GM12878 (cell line): ENCODE results near the gene NFKBIZ. TPM values are rescaled to one million over a fixed set of nuclear protein-coding genes. Genes with fewer than 3 reads are reported as not detected.

Experiments
- ATAC-seq: fragments of 200-7000 bp; cut with Tn5 transposase; 3 replicates; pipeline ENCODE4 v1.9.1; 2020; ENCODE audit warnings: mild to moderate bottlenecking, moderate library complexity
- BruUV-seq: library from RNA; stranded (reverse); fragments of 400-500 nt; replicated peaks from 2 replicates; lab custom pipeline; 2021; lab: Mats Ljungman, UMichigan
- CTCF ChIA-PET: fragments of 300-600 bp; sonication (Branson Sonifier 250); formaldehyde crosslinking; extraction: SDS; loops from one replicate; lab custom pipeline; 2021; ENCODE audit warnings: inconsistent platforms; lab: Yijun Ruan, JAX
- POLR2A ChIA-PET: fragments of 350-600 bp; formaldehyde crosslinking; extraction: SDS; loops from one replicate; lab custom pipeline; 2021; ENCODE audit warnings: inconsistent platforms; lab: Charles Lee
- RAD21 ChIA-PET: fragments of 300-600 bp; sonication (Branson Sonifier 250); formaldehyde crosslinking; loops from one replicate; lab custom pipeline; 2023; ENCODE audit warnings: antibody characterized with exemption; ENCODE audit not compliant: unreplicated experiment; lab: Charles Lee
- SMC1A ChIA-PET: fragments of 300-600 bp; sonication (Branson Sonifier 250); formaldehyde crosslinking; loops from one replicate; lab custom pipeline; 2023; ENCODE audit not compliant: unreplicated experiment, uncharacterized antibody; lab: Charles Lee
- DNase-seq: peaks from one replicate; pipeline ENCODE4 v3.0.0-alpha.2; 2011; ENCODE audit warnings: low read depth, low spot score
- FAIRE-seq: peaks from 3 replicates; lab custom pipeline; 2011; peaks lifted over from hg19 to GRCh38; lab: Jason Lieb, UNC
- H2AFZ ChIP-seq: 2 replicates; pipeline ENCODE4 v1.6.0; 2011; ENCODE audit warnings: low read depth, low read length, control low read depth; ENCODE audit not compliant: control insufficient read depth
- H3K27ac ChIP-seq: 2 replicates; pipeline ENCODE4 v1.5.1; 2011; ENCODE audit warnings: control low read depth; ENCODE audit not compliant: control insufficient read depth, insufficient read depth
- H3K27me3 ChIP-seq, 2 experiments: replicated peaks in 1 of 2; 2 replicates each; pipeline versions ENCODE4 v1.6.0 to v1.6.1; 2011; ENCODE audit warnings: low read length in 1 of 2; ENCODE audit not compliant: control insufficient read depth in 2 of 2, insufficient read depth in 2 of 2
- H3K36me3 ChIP-seq, 2 experiments: 2 replicates each; pipeline ENCODE4 v1.5.1; 2011; ENCODE audit warnings: low read length in 1 of 2; ENCODE audit not compliant: control insufficient read depth in 2 of 2, insufficient read depth in 2 of 2
- H3K4me1 ChIP-seq: 2 replicates; pipeline ENCODE4 v1.6.1; 2011; ENCODE audit warnings: mild to moderate bottlenecking, low read length, moderate library complexity, mixed read lengths; ENCODE audit not compliant: control insufficient read depth, insufficient read depth
- H3K4me2 ChIP-seq: 2 replicates; pipeline ENCODE4 v1.6.0; 2011; ENCODE audit warnings: control low read depth; ENCODE audit not compliant: control insufficient read depth, insufficient read depth
- H3K4me3 ChIP-seq: fragments of 200-600 bp; sonication (generic); 2 replicates; pipeline ENCODE4 v1.5.1; 2016
- H3K79me2 ChIP-seq: 2 replicates; pipeline ENCODE4 v1.6.0; 2011; ENCODE audit warnings: low read length; ENCODE audit not compliant: control insufficient read depth, insufficient read depth
- H3K9ac ChIP-seq: 2 replicates; pipeline ENCODE4 v1.8.0; 2011; ENCODE audit warnings: low read length, control low read depth, mixed read lengths; ENCODE audit not compliant: control insufficient read depth, insufficient read depth
- H3K9me3 ChIP-seq: replicated peaks from 3 replicates; pipeline ENCODE4 v1.5.1; 2011; ENCODE audit warnings: mild to moderate bottlenecking, low read length; ENCODE audit not compliant: control insufficient read depth, insufficient read depth
- H4K20me1 ChIP-seq: 2 replicates; pipeline ENCODE4 v1.6.0; 2011; ENCODE audit not compliant: control insufficient read depth, insufficient read depth
- BCL3 ChIP-seq: IDR thresholded peaks from 2 replicates; pipeline ENCODE4 v1.6.1; 2011; ENCODE audit warnings: borderline replicate concordance, low read depth, mild to moderate bottlenecking, moderate library complexity, low read length; ENCODE audit not compliant: insufficient read depth, poor library complexity, severe bottlenecking
- CEBPZ ChIP-seq: fragments of 150-350 bp; IDR thresholded peaks from 2 replicates; pipeline ENCODE4 v1.6.1; 2016; ENCODE audit warnings: low read depth, low read length
- CHD1 ChIP-seq: IDR thresholded peaks from 2 replicates; pipeline ENCODE4 v1.6.1; 2012; ENCODE audit warnings: low read depth, low read length, improper control_type of control experiment
- CTCF ChIP-seq, 3 experiments: IDR thresholded peaks in 2 of 3; conservative IDR thresholded peaks in 1 of 3; 2 replicates each; pipeline ENCODE4 v1.5.1; 2011; ENCODE audit warnings: low read depth in 3 of 3, low read length in 3 of 3, mild to moderate bottlenecking in 3 of 3, control low read depth in 2 of 3, moderate library complexity in 2 of 3, inconsistent platforms in 1 of 3, mixed read lengths in 1 of 3; ENCODE audit not compliant: control insufficient read depth in 2 of 3, insufficient read depth in 1 of 3; ENCODE audit errors: extremely low read depth in 1 of 3
- FOXK2 ChIP-seq: fragments of 450-650 bp; IDR thresholded peaks from 2 replicates; pipeline ENCODE4 v1.6.1; 2017; ENCODE audit warnings: mild to moderate bottlenecking, moderate library complexity
- HDAC6 ChIP-seq: fragments of 200-600 bp; sonication (generic); IDR thresholded peaks from one replicate; pipeline ENCODE4 v1.8.0; 2017; ENCODE audit warnings: antibody characterized with exemption; ENCODE audit not compliant: unreplicated experiment
- KDM1A ChIP-seq: fragments of 200-600 bp; sonication (generic); IDR thresholded peaks from 2 replicates; pipeline ENCODE4 v1.6.1; 2016; ENCODE audit warnings: borderline replicate concordance
- PAX8 ChIP-seq: fragments of 450-650 bp; IDR thresholded peaks from 2 replicates; pipeline ENCODE4 v1.6.1; 2017; ENCODE audit warnings: mild to moderate bottlenecking, moderate library complexity
- POLR2A ChIP-seq: IDR thresholded peaks from 2 replicates; pipeline ENCODE4 v1.6.1; 2011; ENCODE audit warnings: low read depth, mild to moderate bottlenecking, low read length
- STAT3 ChIP-seq: IDR thresholded peaks from 2 replicates; pipeline ENCODE4 v1.6.1; 2011; ENCODE audit warnings: low read depth, low read length, improper control_type of control experiment
- ZNF217 ChIP-seq: fragments of 450-650 bp; IDR thresholded peaks from 2 replicates; pipeline ENCODE4 v1.6.1; 2017; ENCODE audit warnings: antibody characterized with exemption, mild to moderate bottlenecking
- WGBS: methylation state at CpG from one replicate; pipeline ENCODE4 v1.1.6; 2016; ENCODE audit warnings: low lambda C conversion rate; ENCODE audit not compliant: insufficient replicate concordance, insufficient coverage; ENCODE audit errors: missing lambda C conversion rate; 5-methylcytosine and 5-hydroxymethylcytosine counted together
- in situ Hi-C: fragments of 300-500 bp; cut with MboI; formaldehyde crosslinking; loops from 9 replicates; pipeline ENCODE4 v1.14.3; 2018; ENCODE audit warnings: mixed read lengths
- intact Hi-C: fragments of 100-400 bp; cut with micrococcal nuclease; formaldehyde crosslinking; loops from one replicate; pipeline ENCODE4 v1.14.2; 2022; ENCODE audit not compliant: unreplicated experiment
- polyA plus RNA-seq, 11 experiments: library from polyadenylated mRNA; depleted of rRNA in 4 of 11; unstranded in 6 of 11; stranded (reverse) in 5 of 11; fragments of >200 nt; fragmentation: Nextera tagmentation in 4 of 11; fragmentation: Illumina TruSeq in 1 of 11; extraction: Ambion mirVana in 4 of 11; extraction: Trizol in 1 of 11; gene quantifications; 1 replicate in 1 of 11; 2 replicates in 10 of 11; pipeline versions ENCODE4 v1.2.1 to v1.2.3, GENCODE V29; 2011 to 2016; ENCODE audit warnings: inconsistent platforms in 2 of 11, missing spikeins in 2 of 11, low read depth in 1 of 11
- total RNA-seq, 4 experiments: library from RNA; depleted of rRNA in 3 of 4; stranded (reverse); fragments of >200 nt in 3 of 4; fragmentation: Illumina TruSeq in 1 of 4; extraction: Trizol in 1 of 4; gene quantifications; 2 replicates each; pipeline versions ENCODE4 v1.2.1 to v1.2.3, GENCODE V29; 2013 to 2021
- TF ChIP-seq, protein P1 (sequence below): fragments of 450-650 bp; formaldehyde crosslinking; IDR thresholded peaks from 2 replicates; pipeline ENCODE4 v1.5.0; 2022; ENCODE audit warnings: mild to moderate bottlenecking, missing genetic modification characterization

Gene NFKBIZ
- total and polyA plus RNA-seq, 10 of the 15 experiments (the other 5 are each of a cell fraction or from before 2014, with no cell fraction given): 6.3 to 53.8 (median 17.3) TPM

- Histone ChIP-seq H2AFZ (no peak overlapping the region), H3K36me3 (peaks cover 8 to 17% of the 10 kb centered on the region in 2 experiments), H3K9ac (peak overlapping the region; percentile 79; the same call in 1 of the 2 replicates), H3K27ac (peak overlapping the region; percentile 4; the same call in 1 of the 2 replicates), H3K79me2 (peaks cover 88% of the 10 kb centered on the region), H3K4me2 (peak overlapping the region; percentile 94), H3K9me3 (no peaks in the 10 kb centered on the region; the same call in 1 of the 3 replicates), H3K4me3 (peak overlapping the region; percentile 75; the same call in 1 of the 2 replicates), H4K20me1 (no peaks in the 10 kb centered on the region), H3K27me3 (no peaks in the 10 kb centered on the region), H3K4me1 (peaks cover 13% of the 10 kb centered on the region)
- intact Hi-C loops: no loop called here
- FAIRE-seq (no peak), DNase-seq (no peak), ATAC-seq (no peak)
- in situ Hi-C loops: no loop called here
- SMC1A ChIA-PET: interaction anchor here (0.7 to 3.4 kb wide), 12 partner anchors 10 to 377 kb away, joined by 3 to 23 read pairs (median 5); no protein-coding TSS in a partner anchor
- 52% methylated on average over 3 of the region's 3 CpGs for WGBS
- no TSS peak for BruUV-seq
- CTCF ChIA-PET: interaction anchor here (1.1 to 3.2 kb wide), 6 partner anchors 9 to 377 kb away, joined by 3 to 10 read pairs (median 6); no protein-coding TSS in a partner anchor
- RAD21 ChIA-PET: interaction anchor here (0.6 to 3.3 kb wide), 13 partner anchors 10 to 376 kb away, joined by 3 to 20 read pairs (median 4); no protein-coding TSS in a partner anchor
- POLR2A ChIA-PET: interaction anchor here (1.1 to 4.3 kb wide), 7 partner anchors 9 to 211 kb away, joined by 3 to 66 read pairs (median 12); no protein-coding TSS in a partner anchor
- TF ChIP-seq STAT3 (no peak), POLR2A (no peak), FOXK2 (no peak), BCL3 (no peak), KDM1A (no peak), CHD1 (no peak), CEBPZ (no peak), ZNF217 (no peak), PAX8 (no peak), CTCF (IDR thresholded peaks at IDR 0.05 in 2 of 3, conservative IDR thresholded peaks at IDR 0.05 in 1 of 3; ENCODE audit: control insufficient read depth in 2 of 3, extremely low read depth in 1 of 3, insufficient read depth in 1 of 3, low read depth in 3 of 3, low read length in 3 of 3) (no peak), HDAC6 (no peak)
- TF ChIP-seq, protein P1, sequence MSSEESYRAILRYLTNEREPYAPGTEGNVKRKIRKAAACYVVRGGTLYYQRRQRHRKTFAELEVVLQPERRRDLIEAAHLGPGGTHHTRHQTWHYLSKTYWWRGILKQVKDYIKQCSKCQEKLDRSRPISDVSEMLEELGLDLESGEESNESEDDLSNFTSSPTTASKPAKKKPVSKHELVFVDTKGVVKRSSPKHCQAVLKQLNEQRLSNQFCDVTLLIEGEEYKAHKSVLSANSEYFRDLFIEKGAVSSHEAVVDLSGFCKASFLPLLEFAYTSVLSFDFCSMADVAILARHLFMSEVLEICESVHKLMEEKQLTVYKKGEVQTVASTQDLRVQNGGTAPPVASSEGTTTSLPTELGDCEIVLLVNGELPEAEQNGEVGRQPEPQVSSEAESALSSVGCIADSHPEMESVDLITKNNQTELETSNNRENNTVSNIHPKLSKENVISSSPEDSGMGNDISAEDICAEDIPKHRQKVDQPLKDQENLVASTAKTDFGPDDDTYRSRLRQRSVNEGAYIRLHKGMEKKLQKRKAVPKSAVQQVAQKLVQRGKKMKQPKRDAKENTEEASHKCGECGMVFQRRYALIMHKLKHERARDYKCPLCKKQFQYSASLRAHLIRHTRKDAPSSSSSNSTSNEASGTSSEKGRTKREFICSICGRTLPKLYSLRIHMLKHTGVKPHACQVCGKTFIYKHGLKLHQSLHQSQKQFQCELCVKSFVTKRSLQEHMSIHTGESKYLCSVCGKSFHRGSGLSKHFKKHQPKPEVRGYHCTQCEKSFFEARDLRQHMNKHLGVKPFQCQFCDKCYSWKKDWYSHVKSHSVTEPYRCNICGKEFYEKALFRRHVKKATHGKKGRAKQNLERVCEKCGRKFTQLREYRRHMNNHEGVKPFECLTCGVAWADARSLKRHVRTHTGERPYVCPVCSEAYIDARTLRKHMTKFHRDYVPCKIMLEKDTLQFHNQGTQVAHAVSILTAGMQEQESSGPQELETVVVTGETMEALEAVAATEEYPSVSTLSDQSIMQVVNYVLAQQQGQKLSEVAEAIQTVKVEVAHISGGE (CRISPR knock-in tag): no peak
Observed at GRCh38 chr3:101848326-101848725, 988 bp upstream of the NFKBIZ start.
